Calu3 (cell line): ENCODE results near the gene PREX1. TPM values are rescaled to one million over a fixed set of nuclear protein-coding genes. Genes with fewer than 3 reads are reported as not detected.

Experiments
- BruUV-seq: library from RNA; stranded (reverse); fragments of 400-500 nt; replicated peaks from 2 replicates; lab custom pipeline; 2021; lab: Mats Ljungman, UMichigan
- CTCF ChIA-PET: fragments of 300-600 bp; sonication (Branson Sonifier 250); formaldehyde crosslinking; loops from one replicate; lab custom pipeline; 2022; ENCODE audit warnings: antibody characterized with exemption; lab: Charles Lee
- DNase-seq: peaks from one replicate; pipeline ENCODE4 v3.0.0; 2022
- H3K27ac Mint-ChIP-seq: one replicate; pipeline ENCODE4 v1.8.0; 2022; ENCODE audit warnings: mixed read lengths; ENCODE audit not compliant: unreplicated experiment
- H3K27me3 Mint-ChIP-seq: one replicate; pipeline ENCODE4 v1.8.0; 2022; ENCODE audit warnings: mixed read lengths; ENCODE audit not compliant: unreplicated experiment
- H3K36me3 Mint-ChIP-seq: one replicate; pipeline ENCODE4 v1.8.0; 2022; ENCODE audit warnings: mild to moderate bottlenecking, moderate library complexity, mixed read lengths; ENCODE audit not compliant: insufficient read depth, unreplicated experiment
- H3K4me1 Mint-ChIP-seq: one replicate; pipeline ENCODE4 v1.8.0; 2022; ENCODE audit warnings: mild to moderate bottlenecking, low read depth, mixed read lengths; ENCODE audit not compliant: unreplicated experiment
- H3K4me3 Mint-ChIP-seq: one replicate; pipeline ENCODE4 v1.8.0; 2022; ENCODE audit warnings: mild to moderate bottlenecking, low read depth, moderate library complexity, mixed read lengths; ENCODE audit not compliant: unreplicated experiment
- H3K9me3 Mint-ChIP-seq: one replicate; pipeline ENCODE4 v1.8.0; 2022; ENCODE audit warnings: low read depth, mixed read lengths; ENCODE audit not compliant: unreplicated experiment
- CTCF ChIP-seq: fragments of 200-600 bp; IDR thresholded peaks from one replicate; pipeline ENCODE4 v1.8.0; 2022; ENCODE audit warnings: antibody characterized with exemption; ENCODE audit not compliant: unreplicated experiment
- intact Hi-C: fragments of 100-400 bp; cut with micrococcal nuclease; formaldehyde crosslinking; loops from one replicate; pipeline ENCODE4 v1.10.0; 2022; ENCODE audit not compliant: unreplicated experiment
- total RNA-seq: library from RNA; stranded (reverse); gene quantifications from 2 replicates; pipeline ENCODE4 v1.2.3, GENCODE V29; 2022

PREX1 gene
- total RNA-seq, 1 experiment from 2014 or later = 0.31 TPM

- intact Hi-C loops = no loop called here
Measured at GRCh38 chr20:48737434-48738093, 90.2 kb downstream of the PREX1 start.

GRCh38 chr20:48736636-48737035 lies 91.2 kb downstream of the PREX1 start:
- H3K4me1 Mint-ChIP-seq = no peaks in the 10 kb centered on the region
- intact Hi-C loops = no loop called here
- no peak for TF ChIP-seq CTCF
- H3K9me3 Mint-ChIP-seq = no peaks in the 10 kb centered on the region
- CTCF ChIA-PET = no interaction called here
- peaks cover 63% of the 10 kb centered on the region for H3K27me3 Mint-ChIP-seq
- H3K27ac Mint-ChIP-seq = no peak overlapping the region
- H3K4me3 Mint-ChIP-seq = no peak overlapping the region
- DNase-seq = no peak
- H3K36me3 Mint-ChIP-seq = no peaks in the 10 kb centered on the region
- no TSS peak for BruUV-seq

More at GRCh38 chr20:48737434-48738093, 90.2 kb downstream of the PREX1 start:
- Mint-ChIP-seq H3K4me3 (no peak overlapping the region), H3K27me3 (peaks cover 60% of the 10 kb centered on the region), H3K27ac (no peak overlapping the region), H3K9me3 (no peaks in the 10 kb centered on the region), H3K4me1 (no peaks in the 10 kb centered on the region), H3K36me3 (no peaks in the 10 kb centered on the region)
- CTCF ChIA-PET = interaction anchor here (1.6 kb wide), 1 partner anchor 80 kb away, joined by 7 read pairs; no protein-coding TSS in a partner anchor
- DNase-seq = no peak
- no TSS peak for BruUV-seq
- TF ChIP-seq CTCF = no peak

GRCh38 chr20:48736231-48736630 lies 91.6 kb downstream of the PREX1 start:
- CTCF ChIA-PET = no interaction called here
- Mint-ChIP-seq H3K4me3 (no peak overlapping the region), H3K27me3 (peaks cover 63% of the 10 kb centered on the region), H3K36me3 (no peaks in the 10 kb centered on the region), H3K27ac (no peak overlapping the region), H3K4me1 (no peaks in the 10 kb centered on the region), H3K9me3 (no peaks in the 10 kb centered on the region)
- no peak for DNase-seq
- no TSS peak for BruUV-seq
- TF ChIP-seq CTCF = no peak
- intact Hi-C loops = no loop called here

DNA sequence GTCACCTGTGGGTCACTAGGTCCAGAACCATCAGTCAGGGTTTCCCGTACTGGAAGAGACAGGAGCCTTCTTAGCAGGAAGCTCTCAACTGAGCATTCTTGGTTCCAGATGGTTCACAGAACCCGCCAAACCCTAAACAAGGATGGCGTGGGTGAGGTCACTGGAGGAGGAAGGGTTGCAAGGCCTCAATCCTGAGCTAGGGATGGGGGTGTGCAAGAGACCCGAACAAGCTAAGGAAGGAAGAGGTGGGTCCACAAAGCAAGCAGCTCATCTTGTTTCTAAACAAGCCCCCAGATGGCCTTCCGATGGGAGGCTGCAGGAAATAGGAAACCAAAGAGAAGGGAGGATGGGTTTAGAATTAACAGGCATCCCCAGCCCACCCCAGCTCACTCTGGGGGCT lies 92.7 kb downstream of the PREX1 start:
- CTCF ChIA-PET = no interaction called here
- no TSS peak for BruUV-seq
- Mint-ChIP-seq H3K36me3 (no peaks in the 10 kb centered on the region), H3K4me3 (no peak overlapping the region), H3K9me3 (no peaks in the 10 kb centered on the region), H3K4me1 (no peaks in the 10 kb centered on the region), H3K27ac (no peak overlapping the region), H3K27me3 (peaks cover 69% of the 10 kb centered on the region)
- intact Hi-C loops = no loop called here
- TF ChIP-seq CTCF = no peak
- DNase-seq = no peak
